ENCODE data around the gene HCFC1.

- TF ChIP-seq, protein P1, sequence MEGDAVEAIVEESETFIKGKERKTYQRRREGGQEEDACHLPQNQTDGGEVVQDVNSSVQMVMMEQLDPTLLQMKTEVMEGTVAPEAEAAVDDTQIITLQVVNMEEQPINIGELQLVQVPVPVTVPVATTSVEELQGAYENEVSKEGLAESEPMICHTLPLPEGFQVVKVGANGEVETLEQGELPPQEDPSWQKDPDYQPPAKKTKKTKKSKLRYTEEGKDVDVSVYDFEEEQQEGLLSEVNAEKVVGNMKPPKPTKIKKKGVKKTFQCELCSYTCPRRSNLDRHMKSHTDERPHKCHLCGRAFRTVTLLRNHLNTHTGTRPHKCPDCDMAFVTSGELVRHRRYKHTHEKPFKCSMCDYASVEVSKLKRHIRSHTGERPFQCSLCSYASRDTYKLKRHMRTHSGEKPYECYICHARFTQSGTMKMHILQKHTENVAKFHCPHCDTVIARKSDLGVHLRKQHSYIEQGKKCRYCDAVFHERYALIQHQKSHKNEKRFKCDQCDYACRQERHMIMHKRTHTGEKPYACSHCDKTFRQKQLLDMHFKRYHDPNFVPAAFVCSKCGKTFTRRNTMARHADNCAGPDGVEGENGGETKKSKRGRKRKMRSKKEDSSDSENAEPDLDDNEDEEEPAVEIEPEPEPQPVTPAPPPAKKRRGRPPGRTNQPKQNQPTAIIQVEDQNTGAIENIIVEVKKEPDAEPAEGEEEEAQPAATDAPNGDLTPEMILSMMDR (IDR thresholded peaks at IDR 0.05; ENCODE audit: insufficient read depth, low read depth, low read length): no peak
- no peak for TF ChIP-seq EZH2 (IDR thresholded peaks at IDR 0.05; ENCODE audit: insufficient read depth, low read length)
Measured at GRCh38 chrX:153956044-153956907, 15.3 kb downstream of the HCFC1 start.
